OCI-M1 (cell line): Measurements from ENCODE around the gene WWC1.
A peak's percentile ranks its signal among the peaks of the same experiment; 100 is the strongest.

ENCODE experiments used
- DNase-seq: peaks from one replicate; lab custom pipeline; 2025; lab: John Stamatoyannopoulos, UW

The WWC1 gene

GRCh38 chr5:168364151-168364661, 72.8 kb downstream of the WWC1 start:
- no peak for DNase-seq

GRCh38 chr5:168364750-168365550, 73.5 kb downstream of the WWC1 start:
- DNase-seq = no peak

- no peak for DNase-seq
Measured at GRCh38 chr5:168365581-168366081, 74.2 kb downstream of the WWC1 start.

- no peak for DNase-seq
Measured at GRCh38 chr5:168366116-168366515, 74.7 kb downstream of the WWC1 start.

GRCh38 chr5:168368854-168369253, 77.4 kb downstream of the WWC1 start:
- no peak for DNase-seq

GRCh38 chr5:168370831-168371230, 79.4 kb downstream of the WWC1 start:
- DNase-seq = no peak

GRCh38 chr5:168372356-168372946, 81.0 kb downstream of the WWC1 start:
- no peak for DNase-seq

GRCh38 chr5:168374532-168374931, 83.1 kb downstream of the WWC1 start:
- no peak for DNase-seq

- DNase-seq = no peak
Measured at GRCh38 chr5:168375214-168375613, 83.8 kb downstream of the WWC1 start.

- DNase-seq = no peak
Measured at GRCh38 chr5:168377525-168377924, 86.1 kb downstream of the WWC1 start.

- DNase-seq = no peak
Measured at GRCh38 chr5:168378741-168379140, 87.3 kb downstream of the WWC1 start.

GRCh38 chr5:168382421-168382820, 91.0 kb downstream of the WWC1 start:
- DNase-seq = no peak

GRCh38 chr5:168390491-168390890, 99.0 kb downstream of the WWC1 start:
- DNase-seq = no peak

GRCh38 chr5:168393773-168394172, 102.3 kb downstream of the WWC1 start:
- DNase-seq = no peak

- DNase-seq = no peak
Measured at GRCh38 chr5:168400429-168401220, 109.2 kb downstream of the WWC1 start.

- DNase-seq = no peak
Measured at GRCh38 chr5:168401226-168401625, 109.8 kb downstream of the WWC1 start.

- no peak for DNase-seq
Measured at GRCh38 chr5:168401880-168402279, 110.4 kb downstream of the WWC1 start.

GRCh38 chr5:168404365-168404764, 112.9 kb downstream of the WWC1 start:
- DNase-seq = no peak

- DNase-seq = no peak
Measured at GRCh38 chr5:168407211-168407610, 115.8 kb downstream of the WWC1 start.

GRCh38 chr5:168408561-168409305, 117.3 kb downstream of the WWC1 start:
- DNase-seq = no peak

GRCh38 chr5:168409591-168410458, 118.4 kb downstream of the WWC1 start:
- peak; percentile 33 for DNase-seq
